ENCODE data around the gene PAEP.

Gene PAEP

DNA sequence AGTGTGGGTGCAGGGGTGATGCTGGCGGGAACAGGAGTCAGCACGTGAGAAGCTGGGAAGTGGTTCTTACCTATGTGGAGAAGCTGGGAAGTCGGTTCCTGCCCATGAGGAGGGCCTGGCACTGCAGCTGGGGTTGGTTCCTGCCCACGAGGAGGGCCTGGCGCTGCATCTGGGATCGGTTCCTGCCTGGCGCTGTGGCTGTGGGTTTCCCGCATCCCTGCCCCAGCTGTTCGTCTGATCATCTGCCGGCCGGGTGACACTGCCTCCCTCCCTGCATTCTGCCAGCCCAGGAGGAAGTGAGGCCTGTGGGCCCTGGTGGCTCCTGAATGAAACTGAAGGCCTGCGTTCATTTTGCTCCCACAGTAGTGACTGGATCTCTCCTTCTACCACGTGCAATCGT lies 10.5 kb upstream of the PAEP start:
- DNase-seq (ENCODE audit: low spot score): no peak

DNA sequence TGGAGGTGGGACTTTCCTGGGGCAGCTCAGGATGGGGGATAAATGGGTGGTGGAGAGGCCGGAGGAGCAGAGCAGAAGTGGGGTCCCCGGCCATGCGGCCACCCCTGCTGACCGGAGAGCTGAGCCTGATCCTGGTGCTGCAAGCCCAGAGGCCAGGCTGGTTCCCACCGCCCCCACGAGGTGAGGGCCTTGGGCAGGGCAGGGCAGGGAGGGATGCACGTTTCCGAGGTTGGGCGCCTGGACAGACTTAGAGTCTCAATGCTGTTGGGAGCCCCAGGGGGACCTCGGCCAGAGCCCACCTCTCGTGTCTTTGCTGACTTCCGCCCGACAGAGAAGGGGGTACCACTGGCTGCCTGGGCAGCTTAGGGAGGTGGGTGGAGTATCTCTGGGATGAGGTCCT lies 10.1 kb upstream of the PAEP start:
- no peak for DNase-seq (ENCODE audit: low spot score)

DNA sequence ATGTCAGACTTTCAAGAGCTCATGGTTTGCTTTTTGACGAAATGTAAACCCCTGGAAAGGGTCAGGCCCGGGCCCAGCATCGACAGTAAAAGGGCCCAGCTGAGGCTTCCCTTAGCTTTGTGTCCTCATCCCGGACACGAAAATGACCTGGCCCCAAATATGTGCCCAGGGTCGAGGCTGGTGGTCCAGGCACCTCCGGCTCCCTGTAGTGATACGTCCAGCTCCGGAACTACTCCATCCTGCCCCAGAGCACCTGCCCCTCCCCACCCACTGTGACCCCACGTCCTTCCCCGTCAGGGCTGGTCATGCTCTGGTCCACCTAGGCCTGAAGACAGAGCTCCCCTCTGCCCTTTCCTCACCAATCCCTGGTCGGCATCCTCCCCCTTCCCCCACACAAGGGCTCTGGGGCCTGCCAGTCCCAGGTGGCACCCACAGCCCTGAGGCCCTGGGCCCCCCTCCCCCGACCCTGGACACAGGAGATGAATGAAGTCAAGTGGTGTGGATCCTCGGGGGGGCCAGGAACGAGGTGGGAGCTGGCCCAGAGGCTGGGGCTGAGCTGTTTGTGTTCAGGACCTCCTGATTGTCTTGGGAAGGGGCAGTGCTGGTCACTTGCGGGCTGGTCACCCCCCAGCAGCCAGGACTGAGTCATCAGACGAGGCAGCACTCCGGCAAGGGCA lies 9.4 kb upstream of the PAEP start:
- DNase-seq (ENCODE audit: low spot score): no peak

DNA sequence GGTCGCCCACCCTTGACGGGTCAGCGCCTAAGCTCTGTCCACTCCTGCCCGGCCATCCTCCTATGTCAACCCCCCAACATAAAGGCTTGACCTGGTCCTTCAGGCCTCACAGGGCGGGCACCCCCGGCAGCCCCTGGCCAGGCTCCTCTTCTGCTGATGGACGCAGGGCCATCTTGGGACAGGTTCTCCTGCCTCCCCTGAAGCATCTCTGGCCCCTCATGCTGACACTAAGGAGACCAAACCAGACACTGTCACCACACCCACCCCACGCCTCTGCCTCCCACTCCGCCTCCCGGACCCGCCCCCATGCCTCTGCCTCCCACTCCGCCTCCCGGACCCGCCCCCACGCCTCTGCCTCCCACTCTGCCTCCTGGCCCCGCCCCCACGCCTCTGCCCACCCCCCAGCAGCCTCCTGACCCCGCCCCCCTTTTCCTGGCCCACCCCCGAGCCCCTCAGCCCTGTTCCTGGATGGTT lies 8.8 kb upstream of the PAEP start:
- DNase-seq (ENCODE audit: low spot score): no peak

DNA sequence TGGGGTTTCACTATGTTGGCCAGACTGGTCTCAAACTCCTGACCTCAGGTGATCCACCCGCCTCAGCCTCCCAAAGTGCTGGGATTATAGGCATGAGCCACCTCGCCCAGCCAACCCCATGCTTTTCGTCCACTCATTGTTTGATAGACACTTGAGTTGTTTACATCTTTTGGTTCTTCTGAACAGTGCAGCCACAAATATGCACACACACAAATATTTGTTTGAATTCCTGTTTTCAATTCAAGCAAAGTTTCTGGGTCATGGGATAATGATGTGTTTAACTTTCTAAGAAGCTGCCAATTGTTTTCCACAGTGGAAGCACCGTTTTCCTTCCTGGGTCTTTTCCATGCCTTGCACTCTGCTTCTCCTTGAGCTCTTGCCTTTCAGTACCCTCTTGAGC lies 6.8 kb upstream of the PAEP start:
- no peak for DNase-seq (ENCODE audit: low spot score)

DNA sequence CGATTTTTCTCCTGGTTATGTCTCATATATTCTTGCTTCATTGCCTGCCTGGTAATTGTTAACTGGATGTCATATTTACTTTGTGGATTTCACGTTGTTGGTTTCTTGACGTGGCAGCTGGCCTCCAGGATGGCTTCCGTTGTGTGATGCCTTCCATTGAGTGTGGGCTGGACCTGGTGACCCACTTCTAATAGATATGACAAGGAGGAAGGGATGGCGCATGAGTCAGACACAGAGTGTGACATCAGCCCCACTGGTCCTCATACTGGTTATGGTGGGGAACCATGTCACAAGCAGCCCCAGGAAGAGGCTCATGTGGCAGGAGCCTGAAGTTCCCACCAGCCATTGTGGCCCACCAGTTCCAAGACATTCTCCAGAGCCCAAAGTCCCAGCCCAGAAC lies 6.4 kb upstream of the PAEP start:
- DNase-seq (ENCODE audit: low spot score): no peak

DNA sequence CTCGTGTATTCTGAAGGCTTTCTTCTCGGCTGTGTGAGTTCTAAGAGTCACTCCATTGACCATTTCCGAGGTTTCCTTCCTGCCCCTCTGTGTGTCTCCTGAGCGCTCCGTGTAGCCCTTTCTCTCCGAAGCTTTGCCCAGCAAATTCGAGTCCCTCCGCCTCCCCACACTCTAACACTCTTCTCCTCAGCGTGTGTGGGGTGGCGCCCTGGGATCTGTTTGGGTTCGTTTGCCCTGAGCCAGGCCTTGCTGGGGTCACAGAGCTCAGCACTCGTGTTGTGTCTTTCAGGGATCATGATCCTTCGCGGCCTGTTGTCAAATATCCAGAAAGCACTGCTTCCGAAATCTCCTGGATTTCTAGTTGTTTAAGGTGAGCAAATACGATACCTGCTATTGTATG lies 5.6 kb upstream of the PAEP start:
- DNase-seq (ENCODE audit: low spot score): no peak

DNA sequence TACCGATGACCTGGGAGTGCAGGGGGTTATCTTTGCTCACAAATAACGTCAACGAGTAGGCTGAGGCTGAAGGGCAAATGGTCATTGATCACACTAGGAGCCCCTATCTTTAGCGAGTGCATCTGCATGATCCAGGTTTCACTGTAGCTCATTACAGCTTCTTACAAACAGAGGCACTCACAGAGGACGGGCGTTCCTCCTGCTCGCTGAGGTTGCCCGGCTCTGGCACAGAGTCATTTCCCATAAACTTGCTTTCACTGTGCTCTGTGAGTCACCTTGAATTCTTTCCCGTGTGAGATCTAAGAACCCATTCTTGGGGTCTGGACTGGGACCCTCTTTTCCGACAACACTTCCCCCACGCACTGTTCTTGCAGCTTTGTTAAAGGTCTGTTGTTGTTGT lies 1.9 kb upstream of the PAEP start:
- DNase-seq (ENCODE audit: low spot score): no peak

DNA sequence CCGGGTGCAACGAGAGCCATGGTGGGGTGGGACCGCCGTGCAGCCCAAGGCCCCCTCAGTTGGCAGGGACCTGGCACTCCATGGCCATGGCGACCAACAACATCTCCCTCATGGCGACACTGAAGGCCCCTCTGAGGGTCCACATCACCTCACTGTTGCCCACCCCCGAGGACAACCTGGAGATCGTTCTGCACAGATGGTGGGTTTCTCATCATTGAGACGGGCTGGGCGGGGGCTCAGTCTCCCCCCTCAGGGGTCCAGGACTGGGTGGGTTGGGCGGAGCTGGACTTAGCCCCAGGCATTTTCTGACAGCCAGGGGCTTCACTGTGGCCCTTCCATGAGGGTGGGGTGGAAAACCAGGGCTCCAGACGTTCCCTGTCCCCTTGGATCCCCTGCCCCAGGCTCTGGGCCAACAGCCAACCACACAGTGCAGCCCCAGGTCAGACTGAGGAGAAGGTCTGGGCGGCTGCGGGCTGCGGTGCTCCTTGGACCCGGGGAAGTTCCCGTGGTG lies 734 bp downstream of the PAEP start:
- no peak for DNase-seq (ENCODE audit: low spot score)

DNA sequence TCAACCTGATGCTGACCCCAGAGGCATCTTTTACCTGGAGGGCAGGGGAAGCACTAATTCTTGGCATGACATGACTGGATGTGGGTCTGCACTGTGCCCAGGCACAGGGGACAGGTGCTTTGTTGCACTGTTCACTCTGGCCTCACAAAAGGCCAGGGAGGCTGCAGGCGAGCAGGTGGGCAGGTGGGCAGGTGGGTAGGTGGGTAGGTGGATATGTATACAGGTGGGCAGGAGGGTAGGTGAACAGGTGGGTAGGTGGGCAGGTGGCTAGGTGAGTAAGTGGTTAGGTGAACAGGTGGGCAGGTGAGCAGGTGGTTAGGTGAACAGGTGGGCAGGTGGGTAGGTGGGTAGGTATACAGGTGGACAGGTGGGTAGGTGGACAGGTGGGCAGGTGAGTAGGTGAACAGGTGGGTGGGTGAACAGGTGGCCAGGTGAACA lies 1.5 kb downstream of the PAEP start:
- no peak for DNase-seq (ENCODE audit: low spot score)

DNA sequence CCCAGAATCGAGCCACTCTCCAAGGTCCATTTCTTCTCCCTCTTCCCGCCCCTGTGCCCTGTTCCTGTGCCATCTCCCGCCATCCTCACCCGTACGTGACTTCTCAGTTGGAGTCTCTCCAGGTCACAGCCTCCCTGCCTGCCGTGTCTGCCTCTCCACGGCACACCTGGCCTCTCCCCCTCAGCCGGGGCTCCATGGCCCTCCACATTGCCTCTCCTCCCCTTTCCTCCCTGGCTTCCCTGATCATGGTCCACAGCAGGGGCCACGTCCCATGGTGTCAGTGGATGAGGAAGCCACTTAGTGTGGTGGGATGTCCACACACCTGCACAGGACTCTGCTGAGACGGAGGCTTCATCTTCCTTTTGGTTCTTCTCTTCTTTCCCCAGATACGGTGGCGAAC lies 2.3 kb downstream of the PAEP start:
- no peak for DNase-seq (ENCODE audit: low spot score)

DNA sequence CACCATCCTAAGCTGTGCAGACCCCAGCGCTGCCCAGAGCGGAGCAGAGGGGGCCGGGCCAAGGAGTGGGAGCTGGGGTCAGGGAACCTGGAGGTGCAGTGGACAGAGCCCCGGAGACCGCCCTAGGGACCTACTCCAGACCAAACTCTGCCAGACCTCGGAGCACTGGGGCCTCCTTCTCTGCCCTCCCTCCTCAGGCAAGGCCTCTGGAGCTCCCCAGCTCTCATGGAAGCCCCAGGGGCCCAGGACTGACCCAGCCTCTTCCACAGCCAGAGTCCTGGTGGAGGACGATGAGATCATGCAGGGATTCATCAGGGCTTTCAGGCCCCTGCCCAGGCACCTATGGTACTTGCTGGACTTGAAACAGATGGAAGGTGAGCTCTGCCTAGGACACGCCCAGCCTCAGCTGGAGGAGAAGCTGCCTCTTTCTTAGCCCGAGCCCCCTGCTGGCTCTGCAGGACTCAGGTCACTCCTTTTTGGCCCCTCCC lies 3.6 kb downstream of the PAEP start:
- DNase-seq (ENCODE audit: low spot score): no peak

DNA sequence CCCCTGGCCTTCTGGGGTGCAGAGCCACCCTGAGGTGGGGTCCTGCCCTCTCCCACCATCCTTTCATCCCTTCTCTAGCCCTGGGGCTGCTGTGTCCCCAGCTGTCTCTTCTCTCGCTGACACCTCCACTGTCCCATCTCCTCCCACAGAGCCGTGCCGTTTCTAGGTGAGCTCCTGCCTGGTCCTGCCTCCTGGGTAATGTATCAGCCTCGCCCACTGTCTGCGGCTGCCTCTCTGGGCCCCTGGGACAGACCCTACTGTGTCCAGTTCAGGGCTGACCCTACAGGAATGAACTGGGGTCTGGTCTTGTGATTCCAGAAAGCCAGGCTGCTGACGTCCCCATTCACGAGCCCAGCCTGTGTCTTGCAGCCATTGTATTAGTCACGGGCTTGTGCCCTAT lies 4.1 kb downstream of the PAEP start:
- no peak for DNase-seq (ENCODE audit: low spot score)

DNA sequence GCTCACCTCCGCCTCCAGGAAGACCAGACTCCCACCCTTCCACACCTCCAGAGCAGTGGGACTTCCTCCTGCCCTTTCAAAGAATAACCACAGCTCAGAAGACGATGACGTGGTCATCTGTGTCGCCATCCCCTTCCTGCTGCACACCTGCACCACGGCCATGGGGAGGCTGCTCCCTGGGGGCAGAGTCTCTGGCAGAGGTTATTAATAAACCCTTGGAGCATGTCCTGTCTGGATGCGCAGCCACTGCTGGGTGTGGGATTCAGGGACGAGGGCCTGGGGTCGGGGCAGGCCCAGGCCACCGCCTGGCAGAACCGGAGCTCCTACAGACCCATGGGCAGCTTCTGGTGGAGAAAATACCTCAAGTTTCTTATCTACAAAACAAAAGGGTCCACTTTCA lies 5.0 kb downstream of the PAEP start:
- DNase-seq (ENCODE audit: low spot score): no peak

DNA sequence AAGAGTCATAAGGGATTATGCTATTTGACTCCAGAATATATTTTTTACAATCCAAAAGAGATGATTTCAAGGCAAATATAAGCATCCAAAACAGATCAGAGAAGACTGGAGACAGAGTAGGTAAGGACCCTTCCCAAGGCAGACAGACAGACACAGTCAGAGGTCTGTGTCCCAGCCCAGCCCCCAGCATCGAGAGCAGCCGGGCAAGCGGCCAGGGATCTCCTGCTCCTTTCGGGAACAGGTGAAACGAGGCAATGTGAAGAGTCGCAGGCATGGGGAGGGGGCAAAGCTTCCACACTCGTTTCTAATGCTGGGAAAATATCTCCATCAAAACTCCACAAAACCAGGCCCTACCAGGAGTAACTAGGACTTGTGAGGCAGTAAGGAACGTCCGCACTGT lies 5.8 kb downstream of the PAEP start:
- DNase-seq (ENCODE audit: low spot score): no peak

DNA sequence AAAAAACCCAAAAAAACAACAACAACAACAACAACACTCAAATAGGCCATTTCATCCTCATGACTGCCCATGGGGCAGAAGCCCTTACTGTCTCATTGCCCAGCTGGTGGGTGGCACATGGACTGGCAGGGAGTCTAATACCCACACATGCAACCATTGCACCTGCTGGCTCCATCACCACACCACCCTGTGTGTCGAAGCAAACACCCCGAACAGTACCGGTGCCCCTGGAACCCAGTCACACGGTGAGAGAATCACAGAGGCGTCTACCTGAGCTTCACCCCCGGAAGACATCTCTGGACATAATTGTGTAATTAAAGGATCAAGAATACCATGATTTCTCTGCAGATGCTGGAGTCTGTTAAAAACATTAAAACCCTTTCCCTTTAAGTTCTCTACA lies 6.5 kb downstream of the PAEP start:
- DNase-seq (ENCODE audit: low spot score): no peak

DNA sequence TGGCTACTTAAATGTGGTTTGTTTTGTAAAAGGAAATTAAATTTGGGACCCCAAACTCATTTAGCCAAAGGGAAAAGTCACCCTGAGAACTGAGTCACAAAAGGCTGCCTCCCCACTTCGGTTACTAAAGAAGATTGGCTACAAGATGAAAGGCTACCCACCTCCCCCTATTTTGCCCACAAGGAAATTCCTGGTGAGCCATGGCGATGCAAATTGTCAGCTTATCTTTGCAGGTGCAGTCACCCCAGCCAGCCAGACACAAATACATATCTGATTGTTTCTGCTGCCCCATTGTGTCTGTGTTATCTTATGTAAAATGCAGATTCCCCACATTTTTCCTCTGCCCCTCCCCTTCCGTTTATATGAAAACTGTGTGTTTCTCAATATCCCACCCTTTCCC lies 8.9 kb downstream of the PAEP start:
- no peak for DNase-seq (ENCODE audit: low spot score)

DNA sequence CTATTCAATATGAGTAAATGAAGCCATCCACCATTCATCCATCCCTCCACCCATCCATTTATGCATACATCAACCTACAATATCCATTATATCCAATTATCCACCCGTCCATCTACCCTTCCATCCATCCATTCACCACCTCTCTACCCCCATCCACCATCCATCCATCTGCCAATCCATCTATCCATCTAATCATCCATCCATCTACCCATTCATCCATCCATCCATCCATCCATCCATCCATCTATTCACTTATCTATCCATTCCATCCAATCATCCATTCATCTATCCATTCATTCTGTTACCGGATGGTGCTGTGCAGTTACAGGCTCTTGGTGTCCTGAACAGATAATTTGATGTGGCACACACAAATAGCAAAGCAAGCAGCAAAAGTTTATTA lies 10.7 kb downstream of the PAEP start:
- DNase-seq (ENCODE audit: low spot score): no peak

DNA sequence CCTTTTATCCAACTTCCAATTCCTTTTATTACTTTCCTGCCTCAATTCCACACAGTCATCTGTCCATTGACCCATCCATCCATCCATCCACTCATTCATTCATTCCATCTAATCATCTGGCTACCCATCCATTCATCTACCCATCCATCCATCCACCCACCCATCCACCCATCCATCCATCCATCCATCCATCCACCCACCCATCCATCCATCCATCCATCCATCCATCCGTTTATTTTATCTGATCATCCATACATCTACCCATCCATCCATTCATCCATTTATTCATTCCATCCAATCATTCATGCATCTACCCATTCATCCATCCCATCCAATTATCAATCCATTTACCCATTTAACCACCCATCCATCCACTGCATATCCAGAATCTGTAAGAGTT lies 11.6 kb downstream of the PAEP start:
- no peak for DNase-seq (ENCODE audit: low spot score)

DNA sequence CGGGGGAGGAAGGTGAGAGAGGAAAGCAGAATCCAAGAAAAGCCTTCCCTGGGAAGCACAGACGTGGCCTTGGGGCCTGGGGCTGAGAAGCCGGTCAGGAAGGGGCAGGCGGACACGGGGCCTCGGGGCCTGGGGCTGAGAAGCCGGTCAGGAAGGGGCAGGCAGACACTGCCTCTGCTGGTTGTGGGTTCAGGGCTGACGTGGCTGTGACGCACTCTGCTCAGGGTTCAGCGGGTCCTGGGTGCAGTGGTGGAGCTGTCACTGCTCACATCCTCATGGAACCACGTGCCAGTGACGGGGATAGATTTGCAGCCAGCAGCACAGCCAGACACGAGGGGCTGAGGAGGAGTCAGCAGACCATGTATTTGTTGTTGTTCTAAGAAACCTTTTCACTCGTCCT lies 12.8 kb downstream of the PAEP start:
- DNase-seq (ENCODE audit: low spot score): no peak

DNA sequence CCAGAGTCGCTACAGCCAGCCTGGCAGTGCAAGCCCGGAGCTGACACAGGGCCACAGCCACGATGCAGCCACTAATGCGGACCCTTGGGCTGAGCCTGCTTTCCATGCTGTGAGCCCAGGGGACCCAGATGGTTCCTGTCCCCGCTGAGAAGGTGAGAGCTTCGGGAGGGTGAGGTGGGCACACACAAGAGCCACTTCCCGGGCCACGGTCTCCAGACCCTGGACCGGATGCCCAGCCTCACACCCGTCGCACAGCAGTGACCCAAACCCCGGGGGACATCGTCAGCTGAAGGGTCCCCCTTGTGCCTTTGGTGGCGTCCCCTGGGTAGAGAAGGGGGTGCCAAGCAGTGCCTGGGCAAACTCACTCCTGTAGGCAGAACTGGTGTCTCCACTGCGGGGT lies 13.4 kb downstream of the PAEP start:
- no peak for DNase-seq (ENCODE audit: low spot score)

DNA sequence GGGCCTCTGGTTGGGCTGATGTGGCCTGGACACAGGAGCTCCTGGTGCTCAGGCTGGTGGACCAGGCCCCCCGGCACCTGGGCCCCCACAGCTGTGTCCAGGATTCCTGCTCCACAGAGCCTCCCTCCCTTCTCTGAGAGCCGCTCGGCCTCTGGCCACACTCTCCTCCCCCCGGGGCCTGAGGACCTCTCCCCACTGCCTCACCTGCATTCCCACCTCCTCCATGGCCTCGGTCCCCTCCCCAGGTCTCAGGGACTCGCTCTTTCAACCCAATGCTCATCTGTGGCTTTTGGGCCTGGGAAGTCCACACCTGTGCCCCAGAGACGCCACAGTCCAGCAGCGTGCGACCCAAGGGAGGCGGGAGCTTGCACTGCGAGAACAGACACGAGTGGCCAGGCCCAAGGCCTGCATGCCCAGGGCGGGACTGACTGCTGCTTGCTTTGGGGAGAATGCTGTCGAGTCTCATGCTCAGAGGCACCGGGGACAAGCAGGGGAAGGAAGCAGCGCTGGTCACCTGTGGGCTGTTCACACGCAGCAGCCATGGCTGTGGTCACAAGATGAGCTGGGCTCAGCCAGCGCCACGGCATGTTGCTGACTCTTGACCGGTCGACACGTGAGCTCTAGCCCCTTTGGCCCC lies 14.6 kb downstream of the PAEP start:
- no peak for DNase-seq (ENCODE audit: low spot score)

DNA sequence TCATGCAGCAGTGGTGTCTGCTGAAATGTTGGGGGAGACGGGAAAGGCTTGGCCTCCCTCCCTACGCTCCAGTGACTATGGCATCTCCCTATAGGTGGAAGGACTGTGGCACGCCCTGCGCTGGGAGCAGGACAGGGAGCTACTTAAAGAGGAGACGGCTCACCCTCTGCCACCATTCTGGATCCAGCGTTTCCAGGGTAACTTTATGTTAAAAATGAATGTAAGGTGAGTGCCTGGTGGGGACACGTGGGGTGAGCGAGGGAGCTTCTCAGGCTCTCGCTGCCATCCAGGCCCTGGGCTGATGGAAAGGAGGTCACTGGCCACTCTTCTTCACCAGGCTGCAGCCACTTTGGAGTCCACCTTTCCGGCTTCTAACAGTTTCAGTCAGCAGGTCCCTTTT lies 15.7 kb downstream of the PAEP start:
- DNase-seq (ENCODE audit: low spot score): no peak

DNA sequence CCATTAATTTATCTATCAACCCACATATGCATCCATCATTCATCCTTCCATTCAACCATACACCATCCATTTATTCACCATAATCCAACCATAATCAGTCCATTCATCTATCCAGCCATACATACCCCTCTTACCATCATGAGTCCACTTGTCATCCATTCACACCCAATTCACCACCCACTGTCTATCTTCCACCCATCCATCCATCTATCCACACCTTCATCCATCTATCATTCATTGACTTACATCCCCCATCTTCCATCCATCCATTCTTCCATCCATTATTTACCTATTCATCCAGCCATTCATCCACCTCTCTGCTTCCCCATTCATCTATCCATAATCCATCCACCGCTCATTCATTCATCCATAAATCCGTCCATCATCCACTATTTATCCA lies 17.8 kb downstream of the PAEP start:
- DNase-seq (ENCODE audit: low spot score): no peak
